GM18502 (cell line): Measurements from ENCODE around the gene IRS2.
"Not testable (repeated sequence)": the region's sequence is repeated elsewhere in the genome, so short reads cannot be mapped to it uniquely, and the experiment has no call there.

Experiments used
- ATAC-seq: cut with Tn5 transposase; IDR thresholded peaks from one replicate; pipeline ENCODE4 v1.9.1; 2021; ENCODE audit warnings: mild to moderate bottlenecking; ENCODE audit not compliant: unreplicated experiment, poor library complexity

The IRS2 gene

GRCh38 chr13:109786457-109787134 is at the start of gene IRS2:
TSS of gene IRS2 (minus strand) at chr13:109786583. CDS start at chr13:109786053, 530 bp downstream.
- peak; percentile 97 for ATAC-seq

- no peak for ATAC-seq
Observed at GRCh38 chr13:109834973-109835720, 48.8 kb upstream of the IRS2 start.

GRCh38 chr13:109833940-109834339 is 47.6 kb upstream of the IRS2 start:
- no peak for ATAC-seq

- ATAC-seq, result no peak
Observed at GRCh38 chr13:109833071-109833470, 46.7 kb upstream of the IRS2 start.

GRCh38 chr13:109828591-109829316 is 42.4 kb upstream of the IRS2 start:
- ATAC-seq, result not testable (repeated sequence)

- not testable (repeated sequence) for ATAC-seq
Observed at GRCh38 chr13:109823201-109823600, 36.8 kb upstream of the IRS2 start.

GRCh38 chr13:109821103-109821502 is 34.7 kb upstream of the IRS2 start:
- no peak for ATAC-seq

- no peak for ATAC-seq
Observed at GRCh38 chr13:109819874-109820273, 33.5 kb upstream of the IRS2 start.

- ATAC-seq, result no peak
Observed at GRCh38 chr13:109818886-109819285, 32.5 kb upstream of the IRS2 start.

GRCh38 chr13:109817591-109818535 is 31.5 kb upstream of the IRS2 start:
- no peak for ATAC-seq

GRCh38 chr13:109816808-109817203 is 30.4 kb upstream of the IRS2 start:
- no peak for ATAC-seq

- no peak for ATAC-seq
Observed at GRCh38 chr13:109816112-109816807, 29.9 kb upstream of the IRS2 start.

- ATAC-seq, result no peak
Observed at GRCh38 chr13:109815651-109816050, 29.3 kb upstream of the IRS2 start.

- no peak for ATAC-seq
Observed at GRCh38 chr13:109813663-109814062, 27.3 kb upstream of the IRS2 start.

- no peak for ATAC-seq
Observed at GRCh38 chr13:109812382-109812781, 26.0 kb upstream of the IRS2 start.

GRCh38 chr13:109810761-109811510 is 24.6 kb upstream of the IRS2 start:
- ATAC-seq, result no peak

- no peak for ATAC-seq
Observed at GRCh38 chr13:109809216-109809932, 23.0 kb upstream of the IRS2 start.

GRCh38 chr13:109807345-109807744 is 21.0 kb upstream of the IRS2 start:
- no peak for ATAC-seq
